Islet of Langerhans (tissue), 1 donor: ENCODE data around the gene DIP2C.
A peak's percentile ranks its signal among the peaks of the same experiment; 100 is the strongest.
"Not testable (repeated sequence)": the region's sequence is repeated elsewhere in the genome, so short reads cannot be mapped to it uniquely, and the experiment has no call there.

Experiments used
- FAIRE-seq: peaks from one replicate; lab custom pipeline; 2011; peaks lifted over from hg19 to GRCh38; lab: Jason Lieb, UNC

The DIP2C gene

DNA sequence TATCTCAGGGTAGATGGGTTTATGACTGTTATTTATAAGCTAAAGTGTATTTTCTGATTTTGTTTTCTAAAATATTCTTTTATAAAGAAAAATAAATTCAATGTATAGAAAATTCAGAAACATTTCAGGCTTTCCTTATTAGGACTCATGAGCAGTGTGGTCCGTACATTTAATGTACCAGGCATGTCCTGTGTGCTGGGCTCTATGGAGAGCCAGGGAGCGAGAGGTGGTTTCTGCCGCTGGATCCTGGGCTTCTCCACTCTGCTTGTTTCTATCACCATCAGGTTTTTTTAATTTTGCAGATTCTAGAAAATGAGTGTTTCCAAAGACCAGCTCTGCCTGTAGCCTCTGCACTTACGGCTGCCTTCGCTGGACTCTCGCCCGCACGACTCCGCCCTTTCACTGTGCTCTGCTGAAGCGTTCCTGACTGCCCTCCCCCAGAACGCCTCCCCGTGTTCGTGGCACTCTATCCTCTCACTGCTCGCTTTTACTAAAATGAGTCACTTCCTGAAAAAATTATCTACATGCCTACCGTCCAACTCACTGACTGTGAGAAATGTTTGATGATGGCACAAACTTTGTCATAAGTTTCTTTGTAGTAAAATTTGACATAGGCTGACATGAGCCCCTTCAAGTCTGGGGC is 365.7 kb downstream of the DIP2C start:
- no peak for FAIRE-seq

DNA sequence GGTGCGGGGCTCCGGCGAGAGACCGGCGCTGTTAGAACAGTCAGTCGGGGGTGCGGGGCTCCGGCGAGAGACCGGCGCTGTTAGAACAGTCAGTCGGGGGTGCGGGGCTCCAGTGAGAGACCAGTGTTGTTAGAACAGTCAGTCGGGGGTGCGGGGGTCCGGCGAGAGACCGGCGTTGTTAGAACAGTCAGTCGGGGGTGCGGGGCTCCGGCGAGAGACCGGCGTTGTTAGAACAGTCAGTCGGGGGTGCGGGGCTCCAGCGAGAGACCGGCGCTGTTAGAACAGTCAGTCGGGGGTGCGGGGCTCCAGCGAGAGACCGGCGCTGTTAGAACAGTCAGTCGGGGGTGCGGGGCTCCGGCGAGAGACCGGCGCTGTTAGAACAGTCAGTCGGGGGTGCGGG is 366.4 kb downstream of the DIP2C start:
- not testable (repeated sequence) for FAIRE-seq

DNA sequence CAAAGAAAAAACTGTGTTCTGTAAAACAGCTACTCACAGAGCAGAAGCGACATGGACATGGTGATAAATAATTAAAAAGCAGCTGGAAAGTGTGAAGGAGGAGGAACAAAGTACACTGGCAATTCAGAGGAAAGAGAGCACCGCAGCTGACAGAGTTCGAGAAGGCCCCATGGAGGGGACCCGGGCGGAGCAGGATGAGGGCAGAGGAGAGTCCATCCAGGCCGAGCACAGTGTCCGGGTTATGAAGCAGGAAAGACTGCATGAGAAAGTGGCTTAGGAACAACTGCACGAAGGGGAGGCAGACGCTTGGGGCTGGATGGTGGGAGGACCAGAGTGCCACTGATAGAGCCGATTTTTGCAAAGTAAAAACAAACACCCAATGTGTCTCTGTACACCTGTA is 368.7 kb downstream of the DIP2C start:
- no peak for FAIRE-seq

DNA sequence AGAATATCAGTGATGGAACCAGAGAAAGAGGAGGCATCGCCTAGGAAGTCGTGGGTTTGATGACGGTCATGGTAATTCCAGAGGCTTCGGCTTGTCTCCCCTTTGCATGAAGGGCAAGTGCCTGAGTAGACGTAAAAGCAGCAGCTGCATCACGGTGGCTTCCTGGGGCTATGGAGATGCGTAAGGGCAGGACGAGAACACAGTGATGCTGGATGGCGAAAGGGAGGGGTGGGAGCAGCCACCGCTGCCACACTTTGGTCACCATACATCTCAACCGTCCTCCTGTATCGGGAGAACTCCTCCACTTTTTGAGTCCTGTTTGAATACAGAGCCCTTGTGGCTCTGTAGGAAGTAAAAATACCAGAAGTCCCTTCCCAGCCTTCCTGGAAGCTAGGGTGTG is 371.5 kb downstream of the DIP2C start:
- no peak for FAIRE-seq

GRCh38 chr10:317271-317769 is 372.1 kb downstream of the DIP2C start:
- FAIRE-seq = no peak

DNA sequence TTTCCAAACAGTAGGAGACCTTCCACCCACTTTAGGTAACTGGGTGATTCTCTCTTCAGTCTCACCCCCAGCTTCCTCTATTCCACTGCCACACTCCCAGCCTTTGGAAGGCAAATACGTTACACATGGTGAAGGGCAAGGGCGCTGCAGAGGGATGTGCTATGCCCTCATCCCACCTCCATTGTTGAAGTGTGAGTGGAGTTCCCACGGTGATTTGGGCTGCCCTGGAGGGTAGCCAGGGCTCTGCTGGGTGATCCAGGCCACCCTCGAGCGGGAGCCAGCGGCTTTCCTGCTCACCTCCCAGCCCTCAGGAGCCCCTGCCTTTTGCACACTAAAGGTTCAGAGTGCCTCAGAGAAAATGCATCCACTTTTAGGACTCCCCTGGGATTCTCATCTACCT is 373.1 kb downstream of the DIP2C start:
- no peak for FAIRE-seq

DNA sequence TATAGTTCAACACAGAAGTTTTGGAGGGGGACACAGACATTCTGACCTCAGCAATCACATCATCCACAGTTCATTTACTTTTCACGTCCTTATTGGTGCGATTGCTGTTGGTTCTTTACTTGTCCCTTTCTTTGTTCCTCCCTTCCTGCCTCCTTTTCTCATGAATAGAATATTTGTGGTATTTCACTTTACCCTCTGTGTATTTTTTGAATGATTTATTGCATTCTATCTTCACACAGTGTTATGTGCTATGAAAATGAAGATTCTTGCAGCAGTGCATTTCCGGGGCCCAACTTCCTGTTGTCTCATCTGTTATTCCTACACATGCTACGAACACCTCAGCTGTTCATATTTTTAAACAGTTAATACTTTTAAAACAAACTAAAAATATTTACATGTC is 374.6 kb downstream of the DIP2C start:
- no peak for FAIRE-seq

DNA sequence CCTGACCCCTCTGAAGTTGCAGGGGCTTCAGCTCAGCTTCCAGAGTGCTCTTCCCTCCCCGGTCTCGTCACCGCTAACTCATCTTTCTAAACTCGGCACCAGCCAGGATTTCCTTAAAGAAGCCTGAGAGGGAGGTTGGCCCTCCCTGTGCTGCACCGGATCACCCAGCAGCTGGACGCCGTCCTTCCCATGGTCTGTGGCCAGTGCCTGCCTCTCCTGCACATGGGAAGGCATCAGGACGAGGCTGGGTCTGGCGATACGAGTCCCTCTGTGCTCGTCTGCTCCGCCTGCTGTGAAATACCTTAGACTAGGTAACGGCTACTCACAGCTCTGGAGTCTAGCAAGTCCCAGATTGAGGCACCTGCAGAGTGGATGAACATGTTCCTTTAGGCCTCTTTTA is 375.1 kb downstream of the DIP2C start:
- FAIRE-seq = no peak

DNA sequence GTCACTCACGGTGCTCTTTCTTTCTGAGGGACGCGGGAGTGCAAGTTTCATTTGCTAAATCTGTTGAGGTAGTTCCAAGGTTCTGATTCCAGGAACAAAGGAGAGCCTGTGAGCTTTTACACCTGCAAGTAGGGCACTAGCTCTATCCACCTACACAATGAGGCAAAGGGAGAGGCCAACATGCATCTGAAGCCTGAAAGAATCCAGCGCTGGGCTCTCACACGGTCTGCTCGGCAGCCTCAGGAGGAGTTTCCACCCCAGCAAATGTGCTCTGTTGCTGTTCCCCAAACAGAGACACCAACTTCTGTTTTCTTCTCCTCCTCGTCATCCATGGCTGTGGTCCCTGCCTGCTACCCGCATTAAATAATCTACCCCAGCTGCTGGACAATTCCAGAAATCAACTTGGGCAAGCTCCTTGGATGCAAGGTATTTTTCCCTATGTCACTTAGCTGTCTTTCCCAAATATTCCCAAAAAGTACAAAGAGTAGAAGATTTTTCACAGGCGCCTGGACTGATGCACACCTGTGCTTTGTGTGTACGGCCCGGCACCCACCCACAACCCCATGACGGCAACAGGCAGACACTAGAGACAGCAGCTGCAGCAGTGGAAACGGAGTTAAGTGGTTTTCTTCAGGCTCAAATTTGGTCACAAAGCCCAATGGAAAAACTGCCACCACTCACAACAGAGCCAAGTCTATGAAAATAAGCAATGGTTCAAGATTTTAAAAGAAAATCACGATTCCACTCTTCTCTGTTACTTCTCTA is 377.4 kb downstream of the DIP2C start:
- no peak for FAIRE-seq

DNA sequence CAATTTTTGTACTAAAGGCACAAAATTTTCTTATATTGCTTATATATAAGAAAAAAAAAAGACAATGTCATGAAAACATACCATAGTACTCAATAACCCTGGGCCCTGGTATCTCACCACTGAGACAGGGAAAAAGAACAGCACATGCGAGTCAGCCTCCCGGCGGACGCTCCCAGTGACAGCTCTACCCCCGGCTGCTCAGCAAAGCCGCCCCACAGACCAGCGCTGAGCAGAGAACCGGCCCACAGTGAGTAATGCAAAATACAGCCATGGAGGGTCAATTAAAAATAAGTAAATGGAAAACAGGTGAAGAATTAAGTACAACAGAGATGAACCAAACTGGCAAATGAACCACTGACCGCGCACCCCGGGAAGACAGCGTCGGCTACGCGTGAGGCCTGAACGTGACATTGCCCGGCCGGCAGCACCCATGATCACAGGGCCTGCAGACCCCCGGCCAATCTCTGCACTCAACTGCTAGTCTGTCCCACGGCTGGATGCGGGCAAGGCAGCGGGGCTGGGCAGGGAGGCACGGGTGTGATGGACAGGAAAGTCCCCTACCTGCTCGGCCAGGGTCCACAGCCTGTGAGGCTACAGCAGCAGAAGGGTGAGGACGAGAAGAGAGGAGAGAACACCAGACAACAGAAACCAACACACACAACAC is 378.4 kb downstream of the DIP2C start:
- FAIRE-seq = no peak

DNA sequence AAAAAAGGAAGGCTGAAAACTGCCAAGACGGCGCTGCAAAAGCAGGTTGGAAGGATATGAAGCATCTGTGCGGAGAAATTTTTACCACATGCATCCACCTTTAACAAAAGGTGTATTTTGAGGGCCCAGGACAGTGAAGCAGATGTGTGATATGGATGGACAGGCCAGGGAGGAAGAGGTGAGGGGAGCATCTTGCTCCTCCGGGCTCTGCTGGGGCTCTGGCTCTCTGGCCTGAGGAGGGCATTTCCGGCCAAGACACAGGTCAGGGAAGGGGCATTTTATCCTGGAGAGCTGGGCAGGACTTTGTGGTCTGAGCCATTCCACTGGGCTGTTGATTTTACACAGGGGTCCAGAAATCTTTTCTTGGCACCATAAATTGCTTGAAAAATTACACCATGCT is 379.1 kb downstream of the DIP2C start:
- FAIRE-seq = no peak

DNA sequence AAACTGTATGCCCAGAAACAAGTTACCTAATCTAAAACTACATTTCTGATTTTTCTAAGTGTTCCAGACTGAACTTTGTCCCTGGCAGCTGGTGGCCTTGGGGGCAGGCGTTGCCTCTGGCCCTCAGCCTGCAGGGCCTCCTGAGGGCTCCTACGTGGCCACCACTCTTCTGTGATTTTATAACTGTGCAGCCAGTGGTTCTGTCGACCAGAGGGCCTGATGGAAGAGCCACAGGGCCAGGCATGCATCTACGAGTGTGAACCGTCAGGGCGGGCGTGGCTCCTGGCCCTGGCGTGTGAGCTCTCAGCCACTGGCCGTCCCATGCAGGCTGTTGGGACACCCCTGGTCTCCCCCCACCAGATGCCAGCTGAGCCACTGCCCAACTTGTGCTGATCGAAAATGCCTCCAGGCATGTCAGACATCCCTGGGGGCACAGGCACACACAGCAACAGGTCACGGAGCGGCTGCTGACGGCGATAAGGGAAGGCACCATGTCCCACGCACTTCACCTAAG is 380.8 kb downstream of the DIP2C start:
- peak; percentile 68 for FAIRE-seq

- FAIRE-seq = no peak
Measured at GRCh38 chr10:308101-308500, 381.4 kb downstream of the DIP2C start.

DNA sequence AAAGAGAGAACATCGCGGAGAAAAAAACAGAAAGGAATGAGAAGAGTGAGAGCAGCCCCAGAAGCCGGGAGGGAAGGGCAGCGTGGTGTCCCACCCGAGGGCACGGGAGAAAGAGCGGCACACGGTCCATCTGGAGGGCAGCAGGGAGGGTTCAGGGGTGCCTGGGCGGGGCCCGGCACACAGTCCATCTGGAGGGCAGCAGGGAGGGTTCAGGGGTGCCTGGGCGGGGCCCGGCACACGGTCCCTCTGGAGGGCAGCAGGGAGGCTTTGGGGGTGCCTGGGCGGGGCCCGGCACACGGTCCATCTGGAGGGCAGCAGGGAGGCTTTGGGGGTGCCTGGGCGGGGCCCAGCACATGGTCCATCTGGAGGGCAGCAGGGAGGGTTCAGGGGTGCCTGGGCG is 381.8 kb downstream of the DIP2C start:
- FAIRE-seq = no peak

DNA sequence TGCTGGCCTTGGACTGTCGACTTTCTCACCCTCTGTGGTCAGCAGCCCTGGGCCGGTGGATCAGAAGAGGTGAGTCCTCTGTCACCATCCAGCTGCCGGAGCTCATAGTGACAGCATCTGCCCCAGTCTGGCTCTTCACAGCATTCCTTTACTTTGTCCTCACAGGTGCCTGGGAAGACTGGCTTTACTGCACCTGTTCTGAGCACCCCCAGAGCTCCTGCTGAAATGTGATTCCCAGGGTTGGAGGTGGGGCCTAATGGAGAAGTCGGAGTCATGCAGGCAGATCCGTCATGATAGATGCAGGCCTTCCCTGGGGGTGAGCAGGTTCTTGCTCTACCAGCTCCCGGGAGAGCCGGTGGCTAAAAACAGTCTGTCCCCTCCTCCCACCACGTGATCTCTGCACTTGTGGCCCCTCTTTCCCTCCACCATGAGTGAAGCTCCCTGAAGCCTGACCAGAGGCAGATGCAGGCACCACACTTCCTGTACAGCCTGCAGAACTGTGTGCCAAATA is 382.7 kb downstream of the DIP2C start:
- no peak for FAIRE-seq

DNA sequence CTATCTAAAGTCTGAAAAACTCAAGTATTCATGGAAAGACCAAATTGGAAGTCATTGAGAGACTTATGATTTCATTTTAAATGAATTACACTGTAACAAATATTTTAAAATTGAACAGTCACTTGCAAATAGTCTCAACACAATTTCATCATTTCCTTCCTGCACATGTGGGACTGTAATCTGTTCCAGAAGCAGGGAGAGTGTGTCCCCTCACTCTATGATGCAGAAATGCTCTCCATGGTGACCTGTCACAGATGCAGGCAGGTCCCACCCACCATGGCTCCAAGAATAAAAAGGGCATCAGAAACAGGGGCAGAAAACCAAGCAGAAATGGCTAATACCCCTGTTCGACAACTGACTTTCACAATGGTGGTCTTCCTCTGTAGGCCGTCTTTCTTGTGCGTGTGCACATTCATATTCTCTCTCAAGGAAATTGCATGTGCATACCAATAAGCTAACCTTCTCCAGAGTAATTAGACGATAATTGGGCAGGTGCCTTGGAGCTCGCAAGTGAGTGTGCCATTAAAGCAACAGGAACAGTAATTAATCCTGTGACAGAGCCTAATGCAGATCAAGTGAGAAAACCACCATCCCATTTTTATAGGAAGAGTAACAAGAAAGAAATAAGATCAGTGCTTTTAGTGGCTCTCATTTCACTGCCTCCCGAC is 383.3 kb downstream of the DIP2C start:
- no peak for FAIRE-seq

GRCh38 chr10:305034-305433 is 384.4 kb downstream of the DIP2C start:
- FAIRE-seq = no peak

DNA sequence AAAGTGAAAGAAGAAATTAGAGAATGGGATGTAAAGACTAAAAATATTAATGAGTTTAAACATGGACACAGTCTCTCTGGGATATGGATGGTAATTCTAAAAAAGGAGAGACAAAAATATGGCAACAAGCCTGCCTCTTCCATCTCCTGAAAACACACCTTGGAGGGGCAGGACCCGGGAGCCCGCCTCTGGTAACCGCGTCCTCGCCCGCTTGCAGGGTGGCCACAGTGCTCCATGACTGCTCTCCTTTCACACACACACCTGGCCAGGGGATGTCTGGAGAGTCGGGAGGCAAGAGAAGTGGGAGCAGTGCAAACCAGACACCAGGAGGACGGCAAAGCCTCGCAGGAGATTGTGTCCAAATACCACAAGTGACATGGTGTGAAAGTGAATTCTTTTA is 387.9 kb downstream of the DIP2C start:
- no peak for FAIRE-seq

GRCh38 chr10:300580-300979 is 388.9 kb downstream of the DIP2C start:
- FAIRE-seq = not testable (repeated sequence)

DNA sequence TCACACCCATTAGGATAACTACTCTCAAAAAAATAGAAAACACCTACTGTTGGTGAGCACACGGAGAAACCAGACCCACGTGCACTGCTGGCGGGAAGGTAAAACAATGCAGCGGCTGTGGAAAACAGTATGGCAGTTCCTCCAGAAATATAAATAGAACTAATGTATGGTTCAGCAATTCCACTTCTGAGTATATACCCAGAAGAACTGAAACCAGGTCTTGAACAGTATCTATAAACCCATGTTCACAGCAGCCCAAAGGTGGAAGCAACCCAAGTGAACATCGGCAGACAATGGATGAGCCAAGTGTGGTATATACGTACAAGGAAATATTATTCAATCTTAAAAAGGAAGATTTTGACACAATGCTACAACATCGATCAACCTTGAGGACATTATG is 389.5 kb downstream of the DIP2C start:
- FAIRE-seq = no peak

GRCh38 chr10:299512-299911 is 390.0 kb downstream of the DIP2C start:
- no peak for FAIRE-seq

GRCh38 chr10:298033-298432 is 391.4 kb downstream of the DIP2C start:
- no peak for FAIRE-seq
